HL-60 (cell line): ENCODE measurements around the gene MRPL28.

Experiments used
- GABPA ChIP-seq: IDR thresholded peaks from 2 replicates; pipeline ENCODE4 v1.6.1; 2012; ENCODE audit warnings: low read depth
- POLR2AphosphoS5 ChIP-seq: IDR thresholded peaks from 2 replicates; pipeline ENCODE4 v1.6.1; 2012; ENCODE audit warnings: low read depth
- SPI1 ChIP-seq: IDR thresholded peaks from 2 replicates; pipeline ENCODE4 v1.6.1; 2012; ENCODE audit warnings: low read depth, mild to moderate bottlenecking, borderline replicate concordance
- TF ChIP-seq, protein P1 (sequence below): IDR thresholded peaks from one replicate; pipeline ENCODE4 v1.5.1; 2011; ENCODE audit warnings: low read length, control low read depth, inconsistent platforms; ENCODE audit not compliant: insufficient read depth
- TF ChIP-seq, protein P2 (sequence below): IDR thresholded peaks from 2 replicates; pipeline ENCODE4 v1.6.1; 2012; ENCODE audit warnings: low read depth; ENCODE audit not compliant: insufficient replicate concordance

DNA sequence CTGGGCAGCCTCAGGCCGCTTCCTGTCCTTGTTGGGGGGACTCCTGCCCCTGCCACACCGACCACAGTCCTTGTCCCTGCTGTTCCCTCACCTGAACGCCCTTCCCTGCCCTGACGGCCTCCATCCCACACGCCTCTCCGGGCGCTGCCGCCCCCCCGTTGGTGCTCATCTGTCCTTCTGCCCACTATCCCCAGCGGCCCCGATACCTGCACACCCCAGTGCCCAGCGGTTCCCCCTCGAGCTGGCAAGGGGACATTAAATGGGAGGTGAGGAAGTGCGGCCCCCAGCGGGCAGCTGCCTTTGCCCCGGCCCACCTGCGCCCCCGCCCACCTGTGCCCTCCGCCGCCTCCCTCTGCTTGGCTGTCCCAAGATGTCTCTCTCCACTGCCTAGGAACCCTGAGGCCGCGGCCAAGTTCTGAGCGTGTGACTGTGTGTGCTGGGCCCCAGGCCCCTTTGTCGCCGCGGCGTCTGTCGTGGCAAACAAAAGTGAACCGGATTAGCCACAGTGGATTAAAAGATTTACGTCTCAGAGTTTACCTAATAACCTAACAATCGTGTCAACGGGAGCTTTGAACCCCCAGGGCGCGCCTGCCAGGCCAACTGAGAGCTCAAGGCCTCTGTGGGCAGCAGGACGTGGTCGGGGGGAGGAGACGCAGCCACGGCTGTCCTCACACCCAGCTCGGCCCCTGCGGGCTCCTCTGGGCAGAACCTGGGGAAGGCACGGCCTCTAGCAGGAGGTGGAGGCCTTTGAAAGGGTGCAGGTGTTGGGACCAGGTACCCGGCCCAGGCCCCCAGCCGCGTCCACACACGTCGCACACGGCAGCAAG lies 10.3 kb downstream of the MRPL28 start:
- no peak for TF ChIP-seq SPI1
- no peak for TF ChIP-seq POLR2AphosphoS5
- TF ChIP-seq, protein P1, sequence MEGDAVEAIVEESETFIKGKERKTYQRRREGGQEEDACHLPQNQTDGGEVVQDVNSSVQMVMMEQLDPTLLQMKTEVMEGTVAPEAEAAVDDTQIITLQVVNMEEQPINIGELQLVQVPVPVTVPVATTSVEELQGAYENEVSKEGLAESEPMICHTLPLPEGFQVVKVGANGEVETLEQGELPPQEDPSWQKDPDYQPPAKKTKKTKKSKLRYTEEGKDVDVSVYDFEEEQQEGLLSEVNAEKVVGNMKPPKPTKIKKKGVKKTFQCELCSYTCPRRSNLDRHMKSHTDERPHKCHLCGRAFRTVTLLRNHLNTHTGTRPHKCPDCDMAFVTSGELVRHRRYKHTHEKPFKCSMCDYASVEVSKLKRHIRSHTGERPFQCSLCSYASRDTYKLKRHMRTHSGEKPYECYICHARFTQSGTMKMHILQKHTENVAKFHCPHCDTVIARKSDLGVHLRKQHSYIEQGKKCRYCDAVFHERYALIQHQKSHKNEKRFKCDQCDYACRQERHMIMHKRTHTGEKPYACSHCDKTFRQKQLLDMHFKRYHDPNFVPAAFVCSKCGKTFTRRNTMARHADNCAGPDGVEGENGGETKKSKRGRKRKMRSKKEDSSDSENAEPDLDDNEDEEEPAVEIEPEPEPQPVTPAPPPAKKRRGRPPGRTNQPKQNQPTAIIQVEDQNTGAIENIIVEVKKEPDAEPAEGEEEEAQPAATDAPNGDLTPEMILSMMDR: no peak
- TF ChIP-seq, protein P2, sequence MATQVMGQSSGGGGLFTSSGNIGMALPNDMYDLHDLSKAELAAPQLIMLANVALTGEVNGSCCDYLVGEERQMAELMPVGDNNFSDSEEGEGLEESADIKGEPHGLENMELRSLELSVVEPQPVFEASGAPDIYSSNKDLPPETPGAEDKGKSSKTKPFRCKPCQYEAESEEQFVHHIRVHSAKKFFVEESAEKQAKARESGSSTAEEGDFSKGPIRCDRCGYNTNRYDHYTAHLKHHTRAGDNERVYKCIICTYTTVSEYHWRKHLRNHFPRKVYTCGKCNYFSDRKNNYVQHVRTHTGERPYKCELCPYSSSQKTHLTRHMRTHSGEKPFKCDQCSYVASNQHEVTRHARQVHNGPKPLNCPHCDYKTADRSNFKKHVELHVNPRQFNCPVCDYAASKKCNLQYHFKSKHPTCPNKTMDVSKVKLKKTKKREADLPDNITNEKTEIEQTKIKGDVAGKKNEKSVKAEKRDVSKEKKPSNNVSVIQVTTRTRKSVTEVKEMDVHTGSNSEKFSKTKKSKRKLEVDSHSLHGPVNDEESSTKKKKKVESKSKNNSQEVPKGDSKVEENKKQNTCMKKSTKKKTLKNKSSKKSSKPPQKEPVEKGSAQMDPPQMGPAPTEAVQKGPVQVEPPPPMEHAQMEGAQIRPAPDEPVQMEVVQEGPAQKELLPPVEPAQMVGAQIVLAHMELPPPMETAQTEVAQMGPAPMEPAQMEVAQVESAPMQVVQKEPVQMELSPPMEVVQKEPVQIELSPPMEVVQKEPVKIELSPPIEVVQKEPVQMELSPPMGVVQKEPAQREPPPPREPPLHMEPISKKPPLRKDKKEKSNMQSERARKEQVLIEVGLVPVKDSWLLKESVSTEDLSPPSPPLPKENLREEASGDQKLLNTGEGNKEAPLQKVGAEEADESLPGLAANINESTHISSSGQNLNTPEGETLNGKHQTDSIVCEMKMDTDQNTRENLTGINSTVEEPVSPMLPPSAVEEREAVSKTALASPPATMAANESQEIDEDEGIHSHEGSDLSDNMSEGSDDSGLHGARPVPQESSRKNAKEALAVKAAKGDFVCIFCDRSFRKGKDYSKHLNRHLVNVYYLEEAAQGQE: no peak
- no peak for TF ChIP-seq GABPA
